Ishikawa (cell line): Measurements from ENCODE around the gene NAPEPLD.

ENCODE experiments used
- CEBPB ChIP-seq: IDR thresholded peaks from 2 replicates; pipeline ENCODE4 v1.6.1; 2012
- CREB1 ChIP-seq: IDR thresholded peaks from 2 replicates; pipeline ENCODE4 v1.6.1; 2012; ENCODE audit warnings: low read depth
- FOXM1 ChIP-seq: IDR thresholded peaks from 2 replicates; pipeline ENCODE4 v1.6.1; 2012; ENCODE audit warnings: low read depth, borderline replicate concordance
- YY1 ChIP-seq: IDR thresholded peaks from 2 replicates; pipeline ENCODE4 v1.6.1; 2012; ENCODE audit warnings: low read depth
- TF ChIP-seq, protein P1 (sequence below): IDR thresholded peaks from 2 replicates; pipeline ENCODE4 v1.6.1; 2012; ENCODE audit warnings: low read depth, mild to moderate bottlenecking
- TF ChIP-seq, protein P2 (sequence below): IDR thresholded peaks from 2 replicates; pipeline ENCODE4 v1.6.1; 2012

DNA sequence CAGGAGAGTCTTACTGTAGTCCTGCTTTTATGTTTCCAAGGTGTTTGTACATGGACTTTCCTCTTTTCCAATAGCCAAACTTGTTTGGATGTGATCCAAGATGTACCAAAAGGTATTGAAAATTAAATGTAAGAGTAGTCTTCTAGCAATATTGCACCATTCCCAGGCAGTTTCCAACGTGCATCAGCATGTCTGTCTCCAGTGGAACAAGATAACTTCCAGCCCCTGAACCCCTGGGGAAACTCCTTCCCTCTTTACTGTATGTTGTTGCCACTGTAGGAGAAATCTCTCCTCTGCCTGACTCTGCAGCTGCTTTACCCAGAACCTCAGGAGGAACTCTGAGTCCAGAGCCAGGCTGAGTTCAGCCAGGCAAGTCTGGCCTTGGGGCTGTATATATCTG, 55.5 kb downstream of the NAPEPLD start:
- TF ChIP-seq CEBPB (no peak), CREB1 (no peak), FOXM1 (no peak), YY1 (no peak)
- TF ChIP-seq, protein P1, sequence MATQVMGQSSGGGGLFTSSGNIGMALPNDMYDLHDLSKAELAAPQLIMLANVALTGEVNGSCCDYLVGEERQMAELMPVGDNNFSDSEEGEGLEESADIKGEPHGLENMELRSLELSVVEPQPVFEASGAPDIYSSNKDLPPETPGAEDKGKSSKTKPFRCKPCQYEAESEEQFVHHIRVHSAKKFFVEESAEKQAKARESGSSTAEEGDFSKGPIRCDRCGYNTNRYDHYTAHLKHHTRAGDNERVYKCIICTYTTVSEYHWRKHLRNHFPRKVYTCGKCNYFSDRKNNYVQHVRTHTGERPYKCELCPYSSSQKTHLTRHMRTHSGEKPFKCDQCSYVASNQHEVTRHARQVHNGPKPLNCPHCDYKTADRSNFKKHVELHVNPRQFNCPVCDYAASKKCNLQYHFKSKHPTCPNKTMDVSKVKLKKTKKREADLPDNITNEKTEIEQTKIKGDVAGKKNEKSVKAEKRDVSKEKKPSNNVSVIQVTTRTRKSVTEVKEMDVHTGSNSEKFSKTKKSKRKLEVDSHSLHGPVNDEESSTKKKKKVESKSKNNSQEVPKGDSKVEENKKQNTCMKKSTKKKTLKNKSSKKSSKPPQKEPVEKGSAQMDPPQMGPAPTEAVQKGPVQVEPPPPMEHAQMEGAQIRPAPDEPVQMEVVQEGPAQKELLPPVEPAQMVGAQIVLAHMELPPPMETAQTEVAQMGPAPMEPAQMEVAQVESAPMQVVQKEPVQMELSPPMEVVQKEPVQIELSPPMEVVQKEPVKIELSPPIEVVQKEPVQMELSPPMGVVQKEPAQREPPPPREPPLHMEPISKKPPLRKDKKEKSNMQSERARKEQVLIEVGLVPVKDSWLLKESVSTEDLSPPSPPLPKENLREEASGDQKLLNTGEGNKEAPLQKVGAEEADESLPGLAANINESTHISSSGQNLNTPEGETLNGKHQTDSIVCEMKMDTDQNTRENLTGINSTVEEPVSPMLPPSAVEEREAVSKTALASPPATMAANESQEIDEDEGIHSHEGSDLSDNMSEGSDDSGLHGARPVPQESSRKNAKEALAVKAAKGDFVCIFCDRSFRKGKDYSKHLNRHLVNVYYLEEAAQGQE: no peak
- TF ChIP-seq, protein P2, sequence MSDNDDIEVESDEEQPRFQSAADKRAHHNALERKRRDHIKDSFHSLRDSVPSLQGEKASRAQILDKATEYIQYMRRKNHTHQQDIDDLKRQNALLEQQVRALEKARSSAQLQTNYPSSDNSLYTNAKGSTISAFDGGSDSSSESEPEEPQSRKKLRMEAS: no peak
